ENCODE data around the gene CFP. TPM values are rescaled to one million over a fixed set of nuclear protein-coding genes. Genes with fewer than 3 reads are reported as not detected.

Gene CFP
- 0.17 and 0.47 TPM in 2 replicates for total RNA-seq

GRCh38 chrX:47629419-47630200, at the start of gene CFP:
CFP (minus strand) TSS chrX:47629930; CDS start chrX:47629844, 86 bp downstream.

GRCh38 chrX:47658684-47659420, 29.1 kb upstream of the CFP start, which contains the start of gene UXT:
UXT (minus strand) TSS chrX:47659180; CDS start chrX:47658927, 253 bp downstream.

GRCh38 chrX:47650164-47651042, 20.7 kb upstream of the CFP start, which contains the start of gene ELK1:
ELK1 (minus strand) TSS chrX:47650563; CDS start chrX:47641441, 9,122 bp downstream.

GRCh38 chrX:47619486-47620302, 10.0 kb downstream of the CFP start, which contains the start of gene SYN1:
SYN1 (minus strand) TSS chrX:47619857; CDS start chrX:47619728, 129 bp downstream.

GRCh38 chrX:47581731-47582647, 47.7 kb downstream of the CFP start, which contains the start of gene TIMP1:
TIMP1 (plus strand) TSS chrX:47582436; CDS start chrX:47583416, 980 bp downstream.

Other genes starting within 250 kb of the CFP start
- gene ZNF41, start 146.7 kb downstream of the CFP start, total RNA-seq, result 3.3 and 3.5 TPM in 2 replicates
- gene ARAF, start 68.7 kb downstream of the CFP start, total RNA-seq, result 9.0 and 13.3 TPM in 2 replicates
- 562 and 1,128 TPM in 2 replicates for gene TIMP1, start 47.5 kb downstream of the CFP start, total RNA-seq
- 0.09 and 0.16 TPM in 2 replicates for gene SYN1, start 10.1 kb downstream of the CFP start, total RNA-seq
- gene ELK1, start 20.6 kb upstream of the CFP start, total RNA-seq, result 7.7 and 8.2 TPM in 2 replicates
- gene UXT, start 29.2 kb upstream of the CFP start, total RNA-seq, result 103 and 132 TPM in 2 replicates
- gene ZNF81, start 207.0 kb upstream of the CFP start, total RNA-seq, result 2.7 and 3.5 TPM in 2 replicates

Data from bronchial smooth muscle cell (primary cell).